HG03196 (cell line): Measurements from ENCODE around the gene APOB.

ENCODE experiments used
- ATAC-seq: cut with Tn5 transposase; IDR thresholded peaks from one replicate; pipeline ENCODE4 v1.9.1; 2021; ENCODE audit not compliant: unreplicated experiment

APOB gene

GRCh38 chr2:21020031-21020667 lies 23.7 kb downstream of the APOB start:
- no peak for ATAC-seq

- no peak for ATAC-seq
Measured at GRCh38 chr2:21019678-21020021, 24.2 kb downstream of the APOB start.

- ATAC-seq = no peak
Measured at GRCh38 chr2:21019000-21019677, 24.7 kb downstream of the APOB start.

GRCh38 chr2:21018290-21018689 lies 25.6 kb downstream of the APOB start:
- ATAC-seq = no peak

GRCh38 chr2:21017748-21018276 lies 26.1 kb downstream of the APOB start:
- no peak for ATAC-seq

- ATAC-seq = no peak
Measured at GRCh38 chr2:21015281-21015645, 28.6 kb downstream of the APOB start.

- ATAC-seq = no peak
Measured at GRCh38 chr2:21014364-21015280, 29.3 kb downstream of the APOB start.

- ATAC-seq = no peak
Measured at GRCh38 chr2:21013043-21013816, 30.6 kb downstream of the APOB start.

- ATAC-seq = no peak
Measured at GRCh38 chr2:21012557-21012937, 31.3 kb downstream of the APOB start.

GRCh38 chr2:21011876-21012556 lies 31.9 kb downstream of the APOB start:
- no peak for ATAC-seq

- no peak for ATAC-seq
Measured at GRCh38 chr2:21011453-21011852, 32.4 kb downstream of the APOB start.

- no peak for ATAC-seq
Measured at GRCh38 chr2:21010813-21011439, 32.9 kb downstream of the APOB start.

GRCh38 chr2:21009662-21010225 lies 34.1 kb downstream of the APOB start:
- ATAC-seq = no peak

GRCh38 chr2:21008790-21009661 lies 34.8 kb downstream of the APOB start:
- ATAC-seq = no peak

- ATAC-seq = no peak
Measured at GRCh38 chr2:21008014-21008789, 35.7 kb downstream of the APOB start.

- ATAC-seq = no peak
Measured at GRCh38 chr2:21007129-21008013, 36.5 kb downstream of the APOB start.
